Right renal cortex interstitium (tissue), 3 donors: ENCODE data around the gene MAPK7. TPM values are rescaled to one million over a fixed set of nuclear protein-coding genes. Genes with fewer than 3 reads are reported as not detected.

Experiments
- DNase-seq, 3 donors: peaks; one replicate each; pipeline ENCODE4 v3.0.0-alpha.2; 2013; ENCODE audit warnings: low read depth in 3 of 3, low spot score in 2 of 3
- polyA plus RNA-seq, 3 donors: library from polyadenylated mRNA; unstranded; fragments of 120-200 nt; gene quantifications; one replicate each; pipeline ENCODE4 v1.2.1, GENCODE V29; 2013; ENCODE audit not compliant: insufficient read length in 3 of 3

The MAPK7 gene
- polyA plus RNA-seq, 3 donors: 20.1 to 23.2 (median 20.7) TPM

DNA sequence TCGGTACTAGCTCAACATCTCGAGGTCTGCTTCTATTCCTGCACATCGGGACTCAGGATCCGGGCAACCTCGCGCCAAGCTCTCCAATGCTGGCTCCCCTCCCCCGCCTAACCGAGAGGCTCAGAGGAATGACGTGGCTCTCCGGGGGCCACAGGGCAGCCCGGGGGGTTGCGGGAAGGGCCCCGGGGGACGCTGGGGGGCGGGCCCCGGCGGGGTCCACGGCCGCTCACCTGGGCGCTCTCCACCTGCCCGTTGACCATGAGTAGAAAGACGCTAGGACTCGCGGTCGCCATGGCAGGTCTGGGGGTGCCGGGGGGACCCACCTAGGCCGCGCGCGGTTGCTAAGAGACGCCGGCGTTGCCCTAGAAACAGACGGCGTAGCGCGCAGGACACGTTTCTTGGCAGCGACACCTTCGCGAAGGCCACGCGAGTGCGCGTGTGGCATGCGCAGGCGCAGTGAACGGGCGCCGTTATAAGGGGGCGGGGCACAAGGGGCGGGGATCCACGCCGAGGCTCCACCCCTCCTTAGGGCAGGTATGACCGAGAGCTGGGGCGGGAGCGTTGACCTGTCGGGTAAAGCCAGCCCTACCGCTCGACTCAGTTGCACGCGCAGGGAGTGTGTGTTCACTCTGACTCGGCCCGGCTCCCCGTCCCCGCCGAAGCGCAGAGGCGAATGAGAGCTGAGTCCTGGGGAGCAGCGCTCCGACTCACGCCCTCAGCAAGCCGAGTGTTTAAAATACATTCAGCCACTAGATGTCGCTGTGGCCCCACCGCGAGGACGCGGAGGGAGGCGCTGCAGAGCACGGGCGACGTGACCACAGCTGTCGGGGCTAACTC is 15.8 kb upstream of the MAPK7 start, which contains the start of gene B9D1:
Gene B9D1, minus strand, starts transcription at position 447 of the 837 bp plus-strand sequence. Its CDS starts 154 bp downstream, at position 293.
- DNase-seq: peak; percentile 84 to 89 (median 88)

DNA sequence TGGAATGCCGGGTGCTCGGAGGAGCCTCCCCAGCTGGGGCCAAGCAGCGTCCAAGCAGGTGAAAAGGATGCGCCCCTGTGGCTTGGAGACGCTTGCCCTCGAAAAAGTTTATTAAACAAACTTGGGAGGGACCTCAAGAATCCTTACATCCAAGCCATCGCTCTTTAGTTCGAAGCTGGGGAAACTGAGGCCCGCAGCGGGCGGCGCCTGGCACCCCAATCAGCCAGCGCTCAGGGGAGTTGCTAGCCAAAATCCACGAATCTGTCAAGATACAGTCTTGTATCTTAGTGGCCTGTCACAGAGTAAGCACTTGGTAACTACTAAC is 15.2 kb upstream of the MAPK7 start:
- no peak for DNase-seq

DNA sequence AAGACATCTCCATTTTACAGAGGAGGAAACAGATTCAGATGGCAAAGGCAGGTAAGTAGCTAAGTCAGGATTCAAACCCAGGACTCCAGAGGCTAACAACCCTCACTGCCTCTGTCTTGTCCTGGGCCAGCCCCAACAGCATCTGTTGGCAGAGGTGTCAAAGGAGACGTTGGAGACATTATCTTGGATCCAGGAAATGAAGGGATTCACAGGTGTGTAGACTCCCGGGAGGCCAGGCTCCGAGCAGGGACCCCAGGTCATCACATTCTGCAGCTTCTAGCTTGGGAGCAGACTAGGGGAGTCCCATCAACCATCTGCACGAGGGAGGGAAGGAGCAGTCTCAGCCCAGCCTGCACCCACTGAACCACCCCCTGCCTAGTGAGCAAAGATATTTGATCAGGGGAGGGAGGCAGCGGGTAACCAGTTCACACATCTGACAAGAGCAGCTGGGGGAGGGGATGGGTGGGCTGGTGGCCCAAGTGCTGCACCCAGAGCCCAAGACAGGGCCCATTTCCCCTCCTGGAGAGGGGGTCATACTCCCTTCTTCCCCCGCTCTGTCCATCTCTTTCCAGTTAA is 14.8 kb upstream of the MAPK7 start:
- no peak for DNase-seq

DNA sequence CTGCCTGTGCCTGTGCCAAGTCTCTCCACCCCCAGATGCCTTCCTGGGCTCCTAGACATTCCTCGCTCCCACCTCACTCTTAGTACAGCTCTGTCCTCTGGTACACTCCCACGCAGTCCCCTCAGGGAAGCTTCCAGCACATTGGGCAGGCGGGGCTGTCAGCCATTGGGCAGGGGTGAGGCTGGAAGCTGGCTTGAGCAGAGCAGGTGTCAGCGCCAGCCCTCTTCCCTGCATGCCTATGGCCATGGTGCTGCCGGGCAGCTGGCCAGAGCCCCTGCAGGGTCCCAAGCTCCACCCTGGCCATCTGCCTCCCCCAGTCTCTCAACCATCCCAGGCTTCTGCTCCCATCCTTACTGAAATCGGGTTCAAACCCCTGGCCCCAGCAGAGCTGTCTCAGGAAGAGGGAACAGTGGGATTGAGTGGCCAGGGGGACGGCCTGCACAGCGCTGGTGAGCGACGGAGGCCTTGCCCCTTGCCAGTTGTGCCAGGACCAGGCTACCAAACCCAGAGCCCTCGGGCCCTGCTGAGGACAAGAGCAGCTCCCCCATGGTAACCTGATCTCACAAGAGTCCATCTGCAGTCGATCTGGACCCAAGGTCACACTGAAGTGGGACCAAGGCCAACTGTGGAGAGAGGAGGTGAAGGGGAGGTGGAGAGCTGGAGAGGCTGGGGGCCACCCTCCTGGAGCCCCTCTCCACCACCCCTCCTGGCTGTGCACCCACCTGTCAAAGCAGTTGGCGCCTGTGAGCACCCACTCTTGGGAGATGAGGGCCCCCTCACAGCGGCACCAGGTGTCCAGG is 13.4 kb upstream of the MAPK7 start:
- DNase-seq: no peak

DNA sequence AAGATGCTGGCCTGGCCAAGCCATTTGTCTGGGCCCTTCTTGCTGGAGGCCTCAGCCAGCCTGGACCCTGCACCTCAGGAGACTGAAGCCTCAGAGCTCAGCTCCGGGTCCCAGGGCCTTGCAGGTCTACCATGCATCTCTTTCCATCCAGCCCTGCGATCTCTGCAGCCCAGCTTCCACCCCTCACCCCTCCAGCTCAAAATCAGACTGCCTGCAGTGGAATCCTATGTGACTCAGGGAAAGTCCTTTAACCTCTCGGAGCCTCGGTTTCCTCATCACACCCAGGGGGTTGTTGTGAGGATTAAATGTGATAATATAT is 12.8 kb upstream of the MAPK7 start:
- DNase-seq: no peak

GRCh38 chr17:19365833-19366636 is 12.3 kb upstream of the MAPK7 start:
- no peak for DNase-seq

GRCh38 chr17:19366637-19366972 is 11.7 kb upstream of the MAPK7 start:
- no peak for DNase-seq

GRCh38 chr17:19368229-19368628 is 10.1 kb upstream of the MAPK7 start:
- DNase-seq: no peak

- no peak for DNase-seq
Measured at GRCh38 chr17:19369107-19369778, 9.1 kb upstream of the MAPK7 start.

DNA sequence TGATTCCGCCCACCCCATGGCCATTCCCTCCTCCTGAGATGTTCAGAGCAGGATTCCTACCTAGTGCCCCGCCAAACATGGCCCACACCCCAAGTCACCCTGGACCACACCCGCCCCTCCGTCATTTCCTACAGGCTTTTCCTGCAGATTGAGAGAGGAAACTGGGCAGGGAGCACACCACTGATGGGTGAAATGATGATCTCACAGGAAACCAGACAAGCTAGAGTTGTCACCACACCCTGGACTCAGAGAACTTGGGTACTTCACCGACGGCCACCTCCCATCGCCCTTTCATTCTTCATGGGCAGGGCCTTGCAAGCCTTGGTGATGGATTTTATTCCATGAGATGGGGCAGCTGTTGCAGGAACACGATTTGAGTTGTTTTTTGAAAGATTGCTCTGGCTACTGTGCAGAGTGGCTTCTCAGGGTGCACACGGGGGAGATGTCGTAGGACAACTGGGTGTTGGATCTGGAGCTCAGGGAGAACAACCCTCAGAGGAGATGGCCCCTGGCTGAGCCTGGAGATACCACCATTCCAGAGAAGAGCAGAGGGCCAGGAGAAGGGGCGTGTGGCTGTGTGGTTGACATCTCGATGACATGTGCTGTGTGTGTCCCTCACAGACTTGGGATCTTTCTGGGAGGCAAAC is 8.3 kb upstream of the MAPK7 start:
- no peak for DNase-seq

DNA sequence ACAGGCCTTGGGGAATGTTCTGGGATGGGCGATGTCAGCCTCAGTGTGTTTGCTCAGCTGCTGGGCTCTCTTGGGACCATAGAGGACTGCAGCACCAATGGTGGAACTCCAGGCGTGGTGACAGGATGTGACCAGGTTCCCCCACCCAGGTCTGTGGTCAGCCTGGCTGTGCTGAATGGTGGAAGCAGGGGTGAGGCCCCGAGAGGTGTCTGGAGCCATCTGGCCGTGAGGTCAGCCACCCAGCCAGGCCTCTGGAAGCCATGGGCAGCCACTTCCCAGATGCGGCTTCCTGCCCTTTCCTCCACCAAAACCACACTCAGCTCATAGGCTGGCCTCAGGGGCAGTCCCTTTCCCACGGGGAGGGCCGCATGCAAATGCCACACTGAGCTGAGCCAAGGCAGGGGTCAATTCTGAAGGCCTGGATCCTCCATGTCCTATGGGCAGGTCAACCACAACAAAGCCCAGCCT is 7.8 kb upstream of the MAPK7 start:
- no peak for DNase-seq

DNA sequence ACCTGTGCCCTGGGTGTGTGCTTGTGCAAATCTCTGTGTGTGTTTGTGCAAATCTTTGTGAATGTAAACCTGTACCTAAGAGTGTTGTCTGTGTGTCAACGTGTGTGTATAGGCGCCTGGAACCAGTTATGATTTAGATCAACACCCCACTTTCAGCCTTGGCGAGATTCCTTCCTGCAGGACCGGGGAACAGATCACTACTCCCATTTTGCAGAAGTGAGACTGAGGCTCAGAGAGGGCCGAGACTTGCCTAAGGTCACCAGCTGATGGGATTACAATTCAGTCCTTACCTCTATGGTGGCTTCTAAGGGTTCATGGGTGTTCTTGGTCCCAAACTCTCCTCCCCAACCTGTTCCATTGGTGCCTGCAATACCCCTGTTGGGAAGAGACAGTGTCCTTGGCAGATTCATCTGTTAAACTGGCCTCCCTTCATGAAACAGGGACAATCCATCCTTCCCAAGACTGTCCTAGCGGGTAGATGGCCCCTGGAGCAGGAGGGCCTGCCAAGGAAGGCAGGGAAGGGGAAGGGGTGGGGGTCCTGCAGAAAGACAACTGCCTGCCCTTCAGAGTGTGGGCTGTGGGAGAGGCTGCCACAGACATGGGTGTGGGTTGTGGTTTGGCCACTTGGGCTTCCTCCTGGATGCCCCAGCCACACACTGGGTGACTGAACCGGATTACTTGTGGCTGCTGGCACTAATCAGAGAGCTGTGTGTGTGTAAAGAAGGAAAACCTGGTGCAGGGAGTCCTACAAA is 6.9 kb upstream of the MAPK7 start:
- no peak for DNase-seq

GRCh38 chr17:19372011-19372370 is 6.3 kb upstream of the MAPK7 start:
- no peak for DNase-seq

DNA sequence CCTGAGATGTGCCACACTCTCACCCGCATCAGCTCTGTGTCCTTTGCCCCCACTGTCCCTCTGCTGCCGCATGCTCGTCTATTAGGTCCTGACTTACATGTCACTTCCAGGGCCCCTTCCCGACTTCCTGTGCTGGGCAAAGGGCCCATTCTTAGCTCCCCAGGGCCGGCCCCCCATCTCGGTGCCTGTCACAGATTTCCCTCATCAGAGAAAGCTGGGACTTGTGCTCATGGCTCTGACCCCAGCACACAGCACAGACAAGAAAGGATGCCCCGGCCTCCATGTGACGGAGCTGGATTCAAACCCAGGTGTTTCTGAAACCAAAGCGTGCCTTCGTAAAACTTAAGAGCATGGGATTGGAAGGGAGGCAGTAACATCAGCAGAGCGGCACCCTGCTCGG is 5.9 kb upstream of the MAPK7 start:
- no peak for DNase-seq

DNA sequence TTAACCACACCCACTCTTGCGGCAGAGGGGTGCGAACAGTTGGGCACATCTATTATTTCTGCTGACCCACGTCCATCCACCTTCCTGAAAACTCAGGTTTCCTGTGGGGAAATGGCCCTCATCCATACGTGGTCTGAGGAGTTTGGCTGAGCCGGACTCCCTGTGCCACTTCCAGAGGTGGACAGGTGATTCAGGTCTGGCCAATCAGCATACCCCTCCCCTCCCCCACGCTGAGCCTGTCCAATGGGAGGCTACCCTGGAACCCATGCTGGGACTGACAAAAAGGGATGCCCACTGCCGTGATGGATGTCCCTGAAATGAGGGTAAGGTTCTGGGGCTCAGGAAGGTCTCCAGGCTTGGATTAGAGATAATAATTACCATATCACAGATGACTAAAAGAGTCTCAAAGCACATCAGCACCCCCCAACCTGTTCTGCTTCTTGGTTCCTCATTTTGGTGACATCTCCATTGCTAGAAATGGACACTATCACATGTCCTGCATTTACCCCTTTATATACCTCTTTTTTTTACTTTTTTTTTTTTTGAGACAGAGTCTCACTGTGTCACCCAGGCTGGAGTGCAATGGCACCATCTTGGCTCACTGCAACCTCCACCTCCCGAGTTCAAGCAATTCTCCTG is 5.3 kb upstream of the MAPK7 start:
- no peak for DNase-seq

DNA sequence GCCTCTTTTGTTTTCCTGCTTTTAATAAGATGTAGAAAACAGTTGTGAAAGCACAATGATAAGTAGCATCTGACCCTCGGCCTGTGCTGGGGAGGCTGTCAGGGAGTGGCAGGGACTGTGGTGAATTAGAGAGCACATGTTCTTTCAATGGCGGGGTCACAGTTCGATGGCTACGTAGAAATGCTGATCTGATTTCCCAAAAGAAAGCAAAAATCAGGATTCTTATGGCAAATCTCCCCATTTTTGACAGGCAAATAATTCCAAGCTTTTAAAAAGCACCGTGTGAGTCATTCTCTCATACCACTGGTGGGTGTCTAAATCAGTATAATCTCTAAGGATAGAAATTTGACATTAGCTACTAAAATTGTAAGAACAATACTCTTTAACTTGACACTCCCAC is 4.2 kb upstream of the MAPK7 start:
- no peak for DNase-seq

DNA sequence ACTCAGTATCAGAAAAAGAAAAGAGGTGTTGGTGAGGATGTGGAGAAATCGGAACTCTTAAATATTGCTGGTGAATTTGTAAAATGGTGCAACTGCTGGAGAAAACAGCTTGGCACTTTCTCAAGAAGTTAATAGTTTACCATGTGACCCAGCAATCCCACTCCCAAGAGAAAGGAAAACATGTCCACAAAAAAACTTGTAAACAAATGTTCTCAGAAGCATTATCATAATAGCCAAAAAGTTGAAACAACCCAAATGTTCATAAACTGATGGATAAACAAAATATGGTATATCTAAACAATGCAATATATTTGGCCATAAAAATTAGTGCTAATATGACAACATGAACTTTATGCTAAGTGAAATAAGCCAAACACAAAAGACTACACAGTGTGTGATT is 2.6 kb upstream of the MAPK7 start:
- no peak for DNase-seq

DNA sequence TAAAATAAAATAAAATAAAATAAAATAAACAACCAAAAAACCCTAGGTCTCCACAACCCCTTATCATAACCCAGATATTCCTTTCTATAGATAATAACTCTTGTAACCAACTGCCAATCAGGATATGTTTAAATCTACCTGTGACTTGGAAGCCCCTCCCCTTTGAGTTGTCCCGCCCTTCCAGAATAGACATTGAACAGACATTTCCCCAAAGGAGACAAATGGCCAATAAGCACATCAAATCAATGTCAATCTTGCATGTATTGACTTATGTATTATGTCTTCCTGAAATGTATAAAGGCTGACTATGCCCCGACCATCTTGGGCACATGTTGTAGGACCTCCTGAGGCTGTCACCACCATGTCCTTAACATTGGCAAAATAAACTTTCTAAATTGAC is 1.5 kb upstream of the MAPK7 start:
- no peak for DNase-seq
